ENCODE data around the gene KIF16B.
"Not testable (repeated sequence)": the region's sequence is repeated elsewhere in the genome, so short reads cannot be mapped to it uniquely, and the experiment has no call there.

KIF16B gene

GRCh38 chr20:16260911-16261310 lies 312.3 kb downstream of the KIF16B start:
- no peak for DNase-seq (ENCODE audit: low read depth in 2 of 2)

DNA sequence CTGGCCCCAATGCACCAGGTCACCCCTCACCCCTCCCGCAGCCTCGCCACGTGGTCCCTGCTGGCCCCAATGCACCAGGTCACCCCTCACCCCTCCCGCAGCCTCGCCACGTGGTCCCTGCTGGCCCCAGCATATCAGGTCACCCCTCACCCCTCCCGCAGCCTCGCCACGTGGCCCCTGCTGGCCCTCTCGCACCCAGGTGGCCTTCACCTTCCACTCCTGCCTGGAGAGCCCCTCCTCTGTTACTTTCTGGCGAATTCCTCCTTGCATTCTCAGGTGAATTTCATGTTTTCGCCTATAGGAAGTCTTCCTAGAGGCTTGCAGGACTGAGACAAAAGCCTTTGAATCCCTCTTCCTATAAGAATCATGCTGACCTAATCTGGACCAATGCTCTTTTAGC lies 313.1 kb downstream of the KIF16B start:
- DNase-seq (ENCODE audit: low read depth in 2 of 2) = not testable (repeated sequence)

DNA sequence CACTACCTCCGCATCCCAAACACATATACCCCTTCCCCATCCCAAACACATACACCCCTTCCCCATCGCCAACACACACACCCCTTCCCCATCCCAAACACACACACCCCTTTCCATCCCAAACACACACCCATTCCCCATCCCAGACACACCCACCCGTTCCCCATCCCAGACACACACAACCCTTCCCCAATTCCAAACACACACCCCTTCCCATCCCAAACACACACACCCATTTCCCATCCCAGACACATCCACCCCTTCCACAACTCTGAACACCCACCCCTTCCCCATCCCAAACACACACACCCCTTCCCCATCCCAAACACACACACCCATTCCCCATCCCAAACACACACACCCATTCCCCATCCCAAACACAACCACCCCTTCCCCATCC lies 314.5 kb downstream of the KIF16B start:
- DNase-seq (ENCODE audit: low read depth in 2 of 2) = no peak

DNA sequence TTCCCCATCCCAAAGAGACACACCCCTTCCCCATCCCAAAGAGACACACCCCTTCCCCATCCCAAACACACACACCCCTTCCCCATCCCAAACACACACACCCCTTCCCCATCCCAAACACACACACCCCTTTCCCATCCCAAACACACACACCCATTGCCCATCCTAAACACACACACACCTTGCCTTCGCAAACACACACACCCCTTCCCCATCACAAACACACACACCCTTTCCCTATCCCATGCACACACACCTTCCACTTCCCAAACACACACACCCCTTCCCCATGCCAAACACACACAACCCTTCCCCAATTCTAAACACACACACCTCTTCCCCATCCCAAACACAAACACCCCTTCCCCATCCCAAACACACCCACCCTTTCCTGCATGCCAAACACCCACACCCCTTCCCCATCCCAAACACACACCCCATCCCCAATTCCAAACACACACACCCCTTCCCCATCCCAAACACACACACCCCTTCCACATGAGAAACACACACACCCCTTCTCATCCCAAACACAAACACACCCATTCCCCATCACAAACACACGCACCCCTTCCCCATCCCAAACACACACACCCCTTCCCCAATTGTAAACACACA lies 315.3 kb downstream of the KIF16B start:
- no peak for DNase-seq (ENCODE audit: low read depth in 2 of 2)

GRCh38 chr20:16257021-16257420 lies 316.2 kb downstream of the KIF16B start:
- DNase-seq (ENCODE audit: low read depth in 2 of 2) = no peak

GRCh38 chr20:16246870-16247269 lies 326.4 kb downstream of the KIF16B start:
- no peak for DNase-seq (ENCODE audit: low read depth in 2 of 2)

- no peak for DNase-seq (ENCODE audit: low read depth in 2 of 2)
Measured at GRCh38 chr20:16246291-16246690, 327.0 kb downstream of the KIF16B start.

- no peak for DNase-seq (ENCODE audit: low read depth in 2 of 2)
Measured at GRCh38 chr20:16245879-16246278, 327.4 kb downstream of the KIF16B start.

GRCh38 chr20:16244892-16245291 lies 328.4 kb downstream of the KIF16B start:
- no peak for DNase-seq (ENCODE audit: low read depth in 2 of 2)

- no peak for DNase-seq (ENCODE audit: low read depth in 2 of 2)
Measured at GRCh38 chr20:16243470-16243869, 329.8 kb downstream of the KIF16B start.

DNA sequence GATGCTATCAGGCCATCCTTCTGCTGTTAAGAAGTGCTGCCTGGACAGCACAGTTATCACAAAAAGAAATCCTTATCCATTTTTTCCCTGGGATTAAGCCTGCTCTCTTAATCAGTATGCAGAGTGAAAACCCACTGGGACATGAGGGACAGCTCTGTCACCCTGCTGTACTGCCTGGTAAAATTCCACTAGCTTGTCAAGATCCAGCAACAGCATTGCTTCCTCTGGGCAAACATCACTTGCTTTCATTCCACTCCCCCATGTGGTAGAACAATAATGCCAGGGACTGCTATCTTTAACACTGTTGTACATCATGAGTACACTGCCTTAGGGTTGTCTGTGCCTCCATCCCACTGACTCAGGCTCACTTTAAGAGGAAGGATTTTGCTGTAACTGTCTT lies 331.3 kb downstream of the KIF16B start:
- DNase-seq (ENCODE audit: low read depth in 2 of 2) = no peak

- DNase-seq (ENCODE audit: low read depth in 2 of 2) = no peak
Measured at GRCh38 chr20:16240355-16240754, 332.9 kb downstream of the KIF16B start.

- DNase-seq (ENCODE audit: low read depth in 2 of 2) = no peak
Measured at GRCh38 chr20:16236589-16237241, 336.5 kb downstream of the KIF16B start.

DNA sequence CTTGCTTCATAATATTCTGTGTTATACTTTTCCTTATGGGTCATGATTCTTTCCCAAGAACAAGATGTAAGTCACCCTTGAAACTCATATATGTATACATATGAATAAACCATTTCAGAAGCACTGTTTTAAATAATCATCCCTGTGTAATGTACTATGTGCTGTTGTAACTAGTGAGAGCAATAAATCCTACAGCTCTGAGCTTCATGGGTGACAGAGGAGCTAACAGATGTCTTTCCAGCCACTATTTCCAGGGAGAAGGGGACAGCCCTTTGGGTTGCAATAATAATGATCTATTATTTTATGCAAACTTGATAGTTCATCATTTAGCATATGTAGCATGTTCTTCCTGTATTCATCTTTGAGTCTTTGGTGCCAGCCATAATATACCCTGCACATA lies 342.8 kb downstream of the KIF16B start:
- no peak for DNase-seq (ENCODE audit: low read depth in 2 of 2)

DNA sequence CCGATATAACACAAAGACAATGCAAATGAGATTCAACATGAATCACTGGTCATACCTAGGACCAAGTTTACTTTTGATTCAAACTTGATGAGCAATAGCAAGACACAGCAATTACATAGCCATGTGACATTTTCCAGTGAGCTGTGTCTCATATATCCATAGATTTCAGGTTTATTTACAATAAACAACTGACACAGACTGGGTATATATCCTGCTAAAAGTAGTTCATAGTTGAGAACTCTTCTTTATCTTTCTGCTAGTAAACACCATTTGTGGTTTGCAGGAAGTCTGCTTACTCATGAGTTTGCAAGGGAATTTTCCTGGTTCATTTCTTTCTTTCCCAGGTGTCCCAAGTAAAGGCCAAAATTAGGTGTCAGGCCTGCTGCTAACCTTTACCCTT lies 343.4 kb downstream of the KIF16B start:
- no peak for DNase-seq (ENCODE audit: low read depth in 2 of 2)

DNA sequence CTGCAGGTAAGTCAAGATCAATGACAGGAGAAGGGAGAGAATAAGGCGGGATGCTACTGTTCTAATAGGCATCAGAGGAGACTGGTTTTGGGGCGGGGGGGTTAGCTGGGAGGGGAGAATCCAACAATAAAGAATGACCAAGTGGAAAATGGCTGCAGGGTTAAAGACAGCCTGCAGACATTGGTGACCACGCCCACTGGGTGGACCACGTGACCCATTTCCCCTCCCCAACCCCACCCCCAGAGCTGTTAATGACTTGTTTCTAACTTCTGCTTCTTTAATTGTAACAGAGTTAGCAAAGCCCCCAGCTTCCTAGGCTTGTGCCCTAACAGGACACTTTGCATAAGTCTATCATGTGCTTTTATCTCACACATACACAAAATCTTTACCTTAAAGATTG lies 344.5 kb downstream of the KIF16B start:
- DNase-seq (ENCODE audit: low read depth in 2 of 2) = no peak

GRCh38 chr20:16226961-16227360 lies 346.3 kb downstream of the KIF16B start:
- DNase-seq (ENCODE audit: low read depth in 2 of 2) = not testable (repeated sequence)

DNA sequence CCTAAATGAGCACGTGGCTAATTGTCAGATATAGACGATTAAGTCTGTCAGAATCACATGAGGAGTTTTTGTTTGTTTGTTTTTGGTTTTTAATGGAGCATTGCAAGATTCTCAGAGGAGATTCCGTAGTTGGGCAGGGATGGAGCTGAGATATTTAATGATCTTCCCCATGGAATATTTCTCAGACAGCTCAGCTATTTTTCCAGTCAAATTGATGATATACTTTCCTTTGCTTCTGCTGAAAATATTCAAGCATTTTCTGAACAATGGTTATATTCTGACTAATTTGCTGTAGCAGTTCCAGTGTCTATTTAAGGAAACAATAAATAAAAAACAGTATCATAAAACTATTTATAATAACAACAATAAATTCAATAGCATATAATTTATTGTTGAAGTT lies 348.4 kb downstream of the KIF16B start:
- DNase-seq (ENCODE audit: low read depth in 2 of 2) = no peak

DNA sequence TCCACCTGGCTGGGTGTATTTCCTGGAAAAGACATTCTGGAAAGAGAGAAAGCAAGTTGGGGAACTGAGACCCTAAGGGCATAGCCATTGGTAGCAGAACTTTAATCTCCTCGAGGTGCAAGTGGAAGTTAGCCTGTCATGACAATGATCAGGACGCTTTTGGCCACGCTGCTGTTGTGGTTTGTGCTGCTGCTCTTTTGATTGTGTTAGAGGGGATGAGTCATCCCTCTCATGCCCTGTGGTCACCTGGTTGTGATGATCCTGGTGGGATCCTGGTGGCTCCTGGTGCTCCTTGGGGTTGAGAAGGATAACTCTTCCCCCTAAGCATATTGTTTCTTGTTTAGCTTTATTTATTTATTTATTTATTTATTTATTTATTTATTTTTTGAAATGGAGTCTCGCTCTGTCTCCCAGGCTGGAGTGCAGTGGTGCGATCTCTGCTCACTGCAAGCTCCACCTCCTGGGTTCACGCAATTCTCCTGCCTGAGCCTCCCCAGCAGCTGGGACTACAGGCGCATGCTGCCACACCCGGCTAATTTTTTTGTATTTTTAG lies 350.3 kb downstream of the KIF16B start:
- no peak for DNase-seq (ENCODE audit: low read depth in 2 of 2)
